GM03348 (cell line): ENCODE data around the gene SGPL1.
"Not testable (repeated sequence)": the region's sequence is repeated elsewhere in the genome, so short reads cannot be mapped to it uniquely, and the experiment has no call there.

Experiments used
- DNase-seq: peaks from one replicate; pipeline ENCODE4 v3.0.0; 2012; ENCODE audit warnings: low spot score

SGPL1 gene

DNA sequence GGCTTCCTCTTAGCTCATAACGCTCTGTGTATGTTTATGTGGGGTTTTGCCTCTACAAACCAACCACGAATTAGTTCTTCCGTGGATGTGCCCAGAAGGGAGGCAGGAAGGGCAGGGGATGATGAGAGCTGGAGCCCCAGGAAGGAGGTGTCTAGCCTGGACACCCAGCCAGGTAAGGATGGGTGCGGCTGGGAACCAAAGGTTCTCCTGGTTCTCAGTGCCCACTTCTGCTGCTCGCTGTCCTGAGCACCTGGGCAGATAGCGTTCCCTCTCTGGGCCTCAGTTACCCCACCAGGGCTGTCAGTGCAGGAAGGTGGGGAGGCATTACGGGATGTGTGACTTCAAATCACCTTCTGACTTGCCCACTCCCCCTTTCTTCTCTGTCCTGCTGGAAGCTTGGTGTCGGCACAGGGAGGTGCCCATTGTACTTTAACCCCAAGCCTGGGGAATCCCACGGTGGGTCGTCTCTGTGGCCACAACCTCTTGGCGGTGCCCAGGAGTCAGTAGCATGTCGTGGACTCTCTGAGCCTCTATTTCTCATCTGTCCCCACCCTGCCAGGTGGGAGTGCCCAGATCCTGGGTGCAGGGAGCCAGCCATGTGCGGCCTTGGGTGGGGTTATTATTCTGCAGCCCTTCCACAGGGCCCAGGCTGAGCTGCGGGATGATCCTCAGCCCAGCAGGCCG lies 91.3 kb downstream of the SGPL1 start:
- no peak for DNase-seq

DNA sequence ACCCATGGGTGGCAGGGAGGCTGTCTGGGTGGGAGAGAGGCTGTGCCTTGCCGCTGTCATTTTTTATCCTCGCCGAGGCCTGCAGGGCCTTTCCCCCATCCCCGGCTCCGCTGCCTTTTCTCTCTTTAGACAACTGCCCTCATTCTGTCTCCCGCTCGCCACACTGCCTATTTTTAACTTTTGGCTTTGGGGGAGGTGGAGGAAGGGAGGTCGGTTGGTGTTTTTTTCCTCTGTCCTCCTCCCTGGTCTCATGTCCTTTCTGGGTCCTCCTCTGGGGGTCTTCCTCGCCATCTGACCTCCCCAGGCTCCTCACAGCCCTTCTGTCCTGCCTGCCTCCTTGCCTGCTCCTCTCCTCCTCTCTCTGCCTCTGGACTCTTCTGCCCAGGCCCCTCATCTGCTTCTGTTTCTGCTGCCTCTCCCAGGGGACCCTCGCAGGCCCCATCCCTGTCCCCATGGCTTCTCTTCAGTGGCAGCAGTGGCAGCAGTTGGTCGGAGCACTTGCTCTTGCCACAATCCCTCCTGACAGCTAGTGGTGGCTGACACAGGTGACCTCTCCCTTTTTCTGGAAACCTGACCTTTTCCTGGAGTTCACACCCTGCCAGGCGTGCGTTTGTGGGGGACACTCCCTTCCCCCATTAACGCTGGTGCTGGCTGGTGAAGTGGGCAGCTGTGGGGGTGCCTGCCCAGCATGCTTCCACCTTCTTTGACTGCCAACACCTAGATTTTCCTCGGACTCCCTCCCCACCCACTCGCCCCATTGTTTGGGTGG lies 92.1 kb downstream of the SGPL1 start:
- DNase-seq: no peak

DNA sequence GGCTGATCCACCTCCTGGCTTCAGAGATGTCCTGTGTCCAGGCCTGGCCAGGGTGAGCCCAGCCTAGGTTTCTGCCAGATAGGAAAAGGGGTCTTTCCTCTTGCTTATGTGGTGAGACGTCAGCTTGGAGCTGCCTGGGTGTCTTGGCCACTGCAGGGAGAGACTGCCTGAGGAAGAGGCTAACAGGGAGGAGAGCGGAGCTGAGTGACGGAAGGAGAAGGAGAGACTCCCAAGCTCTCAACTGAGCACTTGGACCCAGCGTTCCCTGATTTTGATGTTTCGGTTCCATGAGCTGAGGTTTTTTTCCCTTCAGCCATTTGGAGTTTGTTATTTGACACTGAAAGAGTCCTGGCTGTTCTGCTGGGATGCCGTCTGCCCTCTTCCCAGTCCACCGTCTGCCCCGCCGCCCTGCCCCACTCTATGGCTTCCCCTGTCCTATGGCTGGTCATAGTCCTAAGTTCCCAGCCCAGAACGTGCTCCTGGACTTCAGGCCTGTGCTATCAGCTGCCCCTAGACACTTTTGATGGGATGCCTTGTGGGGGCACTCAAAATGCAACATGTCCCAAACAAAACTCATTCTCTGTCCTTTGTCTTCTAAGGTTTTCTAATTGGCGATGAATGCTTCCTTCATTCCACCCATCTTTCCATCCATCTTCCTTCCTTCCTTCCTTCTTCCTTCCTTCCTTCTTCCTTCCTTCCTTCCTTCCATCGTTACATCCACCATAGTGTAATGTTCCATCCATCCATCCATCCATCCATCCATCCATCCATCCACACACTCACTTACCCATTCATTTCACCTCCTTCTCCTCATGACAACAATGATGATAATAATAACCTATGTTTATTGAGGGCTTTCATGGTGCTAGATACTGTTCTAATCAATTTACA lies 92.9 kb downstream of the SGPL1 start:
- DNase-seq: no peak

DNA sequence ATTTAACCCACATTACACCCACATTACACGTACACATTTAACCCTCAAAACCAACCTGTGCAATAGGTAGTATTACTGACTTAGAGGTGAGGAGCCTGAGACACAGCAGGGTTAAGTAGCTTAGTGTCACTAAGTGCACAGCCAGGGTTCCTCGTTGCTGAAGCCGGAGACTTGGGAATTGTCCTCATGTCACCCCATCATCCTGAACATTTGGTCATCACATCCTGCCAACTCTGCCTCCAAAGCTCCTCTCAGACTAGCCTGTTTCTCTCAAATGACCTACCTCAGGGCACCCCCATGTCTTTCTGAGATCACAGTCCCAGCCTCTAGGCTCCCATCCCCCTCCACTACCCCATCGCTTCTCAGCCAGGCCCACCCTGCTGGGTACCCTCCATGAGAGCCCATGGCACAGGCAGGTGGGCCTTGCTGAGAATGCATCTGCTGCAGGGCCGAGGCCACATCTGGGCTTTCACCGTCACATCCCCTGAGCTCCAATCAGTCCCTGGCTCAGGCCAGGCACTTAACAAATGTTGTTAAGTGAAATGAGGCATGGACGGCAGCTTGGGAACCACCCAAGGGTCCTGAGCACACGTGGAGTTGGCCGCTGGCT lies 93.7 kb downstream of the SGPL1 start:
- no peak for DNase-seq

DNA sequence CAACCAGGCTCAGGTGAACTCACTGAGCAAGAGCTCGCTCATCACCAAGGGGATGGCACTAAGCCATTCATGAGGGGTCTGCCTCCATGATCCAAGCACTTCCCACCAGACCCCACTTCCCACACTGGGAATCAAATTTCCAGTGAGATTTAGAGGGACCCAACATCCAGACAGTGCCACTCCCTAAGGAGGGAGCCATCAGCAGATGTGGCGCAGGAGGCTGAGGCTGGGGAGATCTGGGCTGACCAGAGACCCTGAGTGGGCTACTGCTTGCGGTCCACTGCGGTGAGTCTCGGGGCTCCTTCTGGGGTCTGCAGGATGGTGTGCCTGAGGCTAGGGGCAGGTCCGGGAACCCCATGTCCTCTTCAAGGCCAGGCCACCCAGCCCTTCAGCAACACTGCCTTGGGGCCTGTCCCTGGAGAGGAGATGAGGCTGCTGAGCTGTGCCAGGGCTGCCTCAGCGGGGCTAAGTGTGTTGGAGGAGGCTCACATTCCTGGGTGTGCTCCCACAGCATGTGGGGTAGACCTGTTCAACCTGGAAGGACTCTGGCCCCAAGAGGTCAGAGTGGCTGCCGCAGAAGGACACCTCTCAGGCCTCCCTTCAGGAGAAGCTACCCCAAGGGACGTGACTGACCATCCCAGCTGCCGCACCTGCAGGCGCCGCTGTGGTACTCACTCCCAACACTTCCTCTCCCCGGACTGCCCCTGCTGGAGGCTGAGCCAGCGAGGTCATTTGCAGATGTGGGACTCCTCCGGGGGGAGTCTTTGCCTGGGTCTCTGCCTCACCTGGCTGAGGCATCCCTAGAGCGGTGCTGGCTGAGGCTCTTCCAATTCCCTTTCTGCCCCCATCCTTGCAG lies 95.0 kb downstream of the SGPL1 start:
- no peak for DNase-seq

DNA sequence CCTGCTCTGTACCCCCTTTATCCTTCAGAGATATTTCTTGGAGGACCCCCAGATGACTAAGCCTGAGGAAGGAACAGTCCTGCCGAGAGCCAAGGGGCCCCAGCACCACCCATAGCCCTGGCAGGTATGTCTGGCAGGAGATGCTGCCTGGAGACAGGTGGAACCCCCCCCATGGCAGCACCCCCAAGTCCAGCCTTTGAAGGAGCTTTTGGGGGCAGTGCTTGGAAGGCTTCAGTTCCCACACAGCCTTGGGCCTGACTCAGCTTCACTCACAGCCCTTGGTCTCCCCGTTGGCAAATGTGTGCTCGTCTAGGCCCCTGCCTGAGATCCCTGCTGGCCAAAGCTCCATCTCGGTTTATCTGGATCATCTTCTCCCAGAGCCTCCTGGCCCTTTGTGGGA lies 95.6 kb downstream of the SGPL1 start:
- no peak for DNase-seq

DNA sequence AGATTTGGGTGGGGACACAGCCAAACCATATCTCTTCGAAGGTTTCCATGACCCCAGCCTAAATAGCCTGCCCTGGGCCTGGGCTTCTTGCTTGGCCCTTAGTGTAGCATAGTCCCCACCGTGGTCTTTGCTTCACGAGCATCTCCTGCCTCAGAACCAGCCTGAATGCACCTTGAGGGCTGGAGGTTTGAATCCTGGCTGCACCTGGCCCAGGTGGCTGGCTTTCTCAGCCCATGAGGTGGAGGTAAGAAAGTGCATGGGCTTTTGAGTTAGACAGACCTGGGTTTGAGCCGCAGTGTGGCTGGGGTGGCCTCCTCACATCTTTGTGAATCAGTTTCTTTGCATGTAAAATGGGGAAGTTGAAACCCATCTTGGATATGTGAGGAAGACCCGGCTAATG lies 96.8 kb downstream of the SGPL1 start:
- DNase-seq: no peak

DNA sequence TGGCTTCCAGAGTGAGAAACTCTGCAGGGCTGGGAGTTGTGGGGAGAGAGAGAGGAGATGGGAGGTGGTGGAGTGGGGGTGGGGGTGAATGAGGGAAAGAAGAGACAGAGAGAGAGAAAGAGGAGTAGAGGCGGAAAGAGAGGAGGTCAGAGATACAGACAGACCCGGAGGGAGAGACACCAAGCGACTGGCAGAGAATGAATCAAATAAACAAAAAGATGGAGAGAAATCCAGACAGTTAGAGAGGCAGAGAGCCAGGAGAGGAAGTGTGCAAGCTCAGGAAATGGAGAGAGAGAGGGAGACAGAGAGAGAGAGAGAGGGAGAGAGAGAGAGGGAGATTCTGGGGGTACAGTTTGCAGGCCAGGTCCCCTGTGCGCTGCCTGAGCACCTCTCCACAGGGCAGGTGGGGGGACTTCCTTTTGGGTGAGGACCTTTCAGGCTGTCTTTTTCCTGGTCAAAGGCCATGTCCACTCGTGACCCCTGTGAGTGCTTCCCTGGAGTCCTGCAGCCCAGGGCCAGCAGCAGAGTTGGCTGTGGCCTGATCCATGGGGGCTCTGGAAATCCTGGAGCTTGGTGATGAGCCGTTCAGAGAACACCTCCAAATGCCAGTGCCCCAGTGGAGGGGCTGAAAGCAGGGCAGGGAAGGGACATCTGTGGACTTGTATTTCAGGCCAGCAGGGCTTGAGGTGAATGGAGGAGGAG lies 97.6 kb downstream of the SGPL1 start:
- DNase-seq: no peak

DNA sequence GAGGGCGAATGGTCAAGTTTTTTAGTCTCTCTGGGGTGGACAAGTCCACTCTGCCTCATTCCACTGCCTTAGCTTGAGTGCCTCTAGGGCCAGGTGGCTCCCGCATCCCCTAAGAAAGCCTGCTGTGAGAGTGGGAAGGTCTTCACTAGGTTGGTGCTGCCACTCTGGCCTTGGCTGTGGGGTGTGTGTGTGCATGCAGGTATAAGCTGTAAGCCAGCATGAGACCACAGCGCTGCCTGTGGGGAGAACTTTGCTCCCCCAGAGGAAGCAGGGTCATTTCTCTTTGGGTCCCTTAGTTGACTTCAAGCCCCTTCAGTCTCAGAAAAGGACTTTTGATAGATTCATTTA lies 98.1 kb downstream of the SGPL1 start:
- no peak for DNase-seq

DNA sequence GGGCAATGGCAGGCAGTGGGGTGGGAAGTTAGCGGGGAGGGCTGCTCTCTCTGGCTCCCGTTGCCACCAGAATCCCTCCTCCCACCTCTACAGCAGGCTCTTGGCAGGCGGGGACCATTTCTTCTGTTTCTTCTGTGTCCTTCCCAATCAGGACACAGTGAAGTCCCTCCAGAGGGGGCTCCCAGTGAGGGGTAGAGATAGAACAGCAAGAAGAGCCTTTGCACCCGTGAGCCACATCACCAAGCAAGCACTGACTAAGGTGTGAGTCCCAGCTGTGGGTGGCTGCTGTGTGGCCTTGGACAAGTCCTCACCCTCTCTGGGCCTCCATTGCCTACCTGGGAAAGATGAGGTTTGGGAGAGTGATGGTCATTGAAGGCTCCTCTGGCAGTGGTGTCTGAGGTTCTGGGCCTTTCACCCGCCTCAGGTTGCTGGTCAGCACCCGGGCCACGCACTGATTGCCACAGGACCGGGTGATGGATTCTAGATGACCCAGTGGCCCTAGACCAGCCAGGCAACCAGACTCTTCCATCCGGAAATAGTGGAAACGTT lies 98.6 kb downstream of the SGPL1 start:
- DNase-seq: no peak

DNA sequence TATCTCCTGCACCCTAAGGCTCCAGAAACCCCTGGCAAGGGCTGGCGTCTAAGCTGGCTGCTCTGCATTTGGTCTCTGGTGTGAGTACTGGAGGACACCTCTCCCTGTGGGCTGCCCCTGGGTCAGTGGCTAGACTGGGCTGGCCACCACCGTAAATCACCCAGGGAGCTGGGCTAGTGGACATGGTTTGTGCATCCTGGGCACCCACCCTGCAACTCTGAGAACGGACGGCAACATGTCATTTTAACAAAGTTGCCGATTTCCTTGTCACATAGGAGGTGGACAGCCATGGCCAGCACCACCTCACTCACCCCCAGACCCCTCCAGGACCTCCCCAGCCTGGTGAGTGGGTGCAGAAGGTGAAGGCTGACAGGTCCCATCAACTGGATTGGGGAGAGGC lies 99.5 kb downstream of the SGPL1 start:
- no peak for DNase-seq

DNA sequence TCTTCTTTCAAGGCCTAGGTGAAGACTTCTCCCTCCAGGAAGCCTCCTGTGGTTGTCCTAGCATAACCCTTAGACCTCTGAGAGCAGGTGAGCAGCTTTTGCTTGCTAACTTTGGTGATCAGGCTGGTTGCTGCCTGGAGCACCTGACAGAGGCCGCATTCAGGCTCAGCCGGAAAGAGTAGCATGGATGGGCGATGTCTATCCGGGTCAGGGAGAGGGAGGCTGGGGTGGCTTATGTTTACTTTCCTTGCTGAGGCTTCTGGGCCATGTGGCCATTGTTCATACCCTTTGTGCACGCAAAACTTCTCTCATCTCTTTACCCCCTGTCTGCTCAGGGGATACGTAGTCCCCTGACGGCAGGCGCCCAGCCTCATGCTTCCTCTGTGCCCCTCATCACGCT lies 100.1 kb downstream of the SGPL1 start:
- DNase-seq: no peak

DNA sequence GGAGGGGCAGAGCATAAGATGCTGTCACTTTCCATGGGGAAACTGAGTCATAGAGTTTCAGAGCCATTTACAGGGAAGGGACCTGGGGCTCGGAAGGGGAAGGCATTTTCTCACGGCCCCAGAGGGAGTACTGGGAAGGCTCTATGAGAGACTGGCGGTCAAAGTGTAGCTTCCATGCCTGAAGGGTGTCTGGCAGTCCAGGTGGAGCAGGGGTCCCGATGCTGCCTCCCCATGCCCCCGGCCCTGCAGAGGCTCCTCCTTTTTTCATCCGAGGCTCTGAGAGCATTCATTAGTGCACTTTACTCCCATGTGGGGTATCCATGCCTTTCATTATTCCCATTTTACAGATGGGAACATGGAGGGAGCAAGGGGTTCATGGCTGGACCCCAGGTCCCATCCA lies 100.5 kb downstream of the SGPL1 start:
- DNase-seq: no peak

DNA sequence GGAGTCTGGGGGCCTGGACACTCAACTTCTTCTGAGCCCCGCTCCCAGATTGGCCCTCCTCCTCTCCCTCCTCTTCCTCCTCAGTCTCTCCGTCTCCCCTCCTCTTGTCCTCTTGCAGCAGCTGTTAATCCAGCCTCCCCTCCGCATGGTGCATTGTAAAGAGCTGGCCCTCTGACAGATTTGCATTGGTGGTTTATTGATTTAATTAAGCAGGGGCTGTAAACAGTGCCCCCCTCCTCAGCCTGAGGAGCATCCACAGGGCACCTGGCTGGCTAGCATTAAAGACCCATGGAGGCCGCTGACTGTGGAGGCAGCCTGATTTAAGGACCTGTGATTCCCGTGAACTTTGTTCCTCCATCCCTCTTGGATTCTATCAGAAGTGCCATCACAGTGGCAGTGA lies 101.5 kb downstream of the SGPL1 start:
- DNase-seq: no peak

DNA sequence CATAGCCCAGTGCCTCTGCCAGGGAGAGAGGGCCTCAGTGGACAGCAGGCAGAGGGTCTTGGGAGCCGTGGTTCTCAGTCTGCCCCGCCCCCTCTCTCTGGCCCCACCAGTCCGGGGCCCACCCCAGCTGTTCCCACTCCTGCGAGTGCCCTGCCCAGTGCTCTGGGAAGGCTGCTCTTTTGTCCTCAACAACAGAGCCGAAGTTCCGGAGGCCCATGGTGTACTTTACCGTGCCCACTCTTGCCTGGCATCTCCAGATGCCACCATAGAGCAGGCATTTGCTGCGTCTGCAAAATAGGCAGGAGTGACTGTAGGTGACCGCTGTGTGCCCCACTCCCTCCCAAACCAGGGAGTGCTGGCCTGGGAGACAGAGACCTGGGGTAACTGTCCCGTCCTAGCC lies 101.9 kb downstream of the SGPL1 start:
- no peak for DNase-seq

DNA sequence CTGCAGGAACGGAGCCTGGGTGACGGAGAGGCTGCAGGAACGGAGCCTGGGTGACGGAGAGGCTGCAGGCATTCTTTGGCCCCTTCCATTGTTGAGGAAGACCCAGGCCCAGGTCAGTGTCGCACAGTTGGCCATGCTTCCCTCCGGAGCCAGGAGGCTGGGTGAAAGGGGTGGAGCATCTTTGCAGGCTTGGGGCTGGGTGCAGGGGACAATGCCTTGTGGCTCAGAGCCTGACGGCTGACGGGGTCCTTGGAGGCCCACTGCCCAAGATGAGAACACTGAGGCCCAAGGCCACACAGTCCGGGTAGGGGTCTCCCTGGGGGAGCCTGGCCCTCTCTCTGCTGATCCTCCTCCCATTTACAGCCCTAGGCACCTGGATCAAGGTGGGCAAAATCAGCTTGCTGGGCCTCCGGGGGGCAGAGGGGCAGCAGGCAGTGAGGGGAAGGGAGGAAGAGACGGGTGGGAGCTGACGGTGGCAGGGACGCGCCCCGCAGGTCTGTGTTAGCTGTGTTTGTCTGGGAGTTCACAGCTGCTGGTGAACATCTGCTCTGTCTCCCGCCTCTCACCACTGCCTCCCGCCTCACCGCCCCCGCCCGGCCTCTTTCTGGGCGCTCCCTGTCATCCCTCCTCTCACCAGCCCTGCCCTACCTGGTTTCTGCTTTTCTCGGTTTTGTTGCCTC lies 103.2 kb downstream of the SGPL1 start:
- DNase-seq: peak; percentile 35

DNA sequence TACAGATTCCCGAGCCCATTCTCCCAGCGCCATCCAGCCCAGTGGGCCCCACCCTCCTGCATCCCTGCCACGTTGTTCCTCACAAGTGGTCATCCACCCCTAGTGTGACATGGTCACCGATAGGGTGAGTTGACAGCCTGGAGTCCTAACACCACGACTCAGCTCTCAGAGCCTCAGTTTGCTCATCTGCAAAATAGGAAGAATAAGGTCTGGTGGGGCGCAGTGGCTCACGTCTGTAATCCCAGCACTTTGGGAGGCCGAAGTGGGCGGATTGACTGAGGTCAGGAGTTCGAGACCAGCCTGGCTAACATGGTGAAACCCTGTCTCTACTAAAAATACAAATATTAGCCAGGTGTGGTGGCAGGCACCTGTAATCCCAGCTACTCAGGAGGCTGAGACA lies 104.2 kb downstream of the SGPL1 start:
- not testable (repeated sequence) for DNase-seq

DNA sequence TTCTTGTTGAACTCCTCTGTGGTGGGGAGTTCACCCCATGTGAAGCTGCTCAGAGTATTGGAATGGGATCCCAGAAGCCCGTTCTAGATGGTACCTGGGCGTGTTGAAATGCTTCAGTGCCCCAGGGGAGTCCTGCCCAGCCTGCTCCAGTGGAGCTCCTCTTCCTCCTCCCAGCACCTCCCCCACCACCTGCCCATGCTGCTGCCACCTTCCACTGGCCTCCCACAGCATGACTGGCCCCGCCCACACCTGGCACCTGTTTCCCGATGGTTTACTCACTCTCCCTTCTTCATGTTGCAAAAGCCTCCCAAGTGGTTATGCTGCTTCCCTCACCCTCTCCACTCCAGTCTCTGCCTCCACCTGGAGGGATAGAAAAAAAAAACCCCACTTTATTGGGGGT lies 104.8 kb downstream of the SGPL1 start:
- DNase-seq: no peak

DNA sequence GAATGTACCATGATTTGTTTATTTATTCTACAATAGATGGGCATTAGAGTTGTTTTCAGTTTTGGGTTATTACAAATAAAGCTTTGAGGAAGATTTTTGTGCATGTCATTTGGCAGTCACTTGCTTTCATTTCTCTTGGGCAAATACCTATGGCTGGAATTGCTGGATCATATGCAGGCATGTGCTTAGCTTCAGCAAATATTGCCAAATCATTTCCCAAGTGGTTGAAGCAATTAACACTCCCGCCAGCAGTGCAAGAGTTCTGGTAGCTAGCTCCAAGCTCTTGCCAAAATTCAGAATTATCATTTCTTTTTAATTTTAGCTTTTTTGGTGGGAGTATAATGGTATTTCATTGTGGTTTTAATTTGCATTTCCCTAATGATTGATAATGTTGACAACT lies 105.5 kb downstream of the SGPL1 start:
- DNase-seq: no peak

DNA sequence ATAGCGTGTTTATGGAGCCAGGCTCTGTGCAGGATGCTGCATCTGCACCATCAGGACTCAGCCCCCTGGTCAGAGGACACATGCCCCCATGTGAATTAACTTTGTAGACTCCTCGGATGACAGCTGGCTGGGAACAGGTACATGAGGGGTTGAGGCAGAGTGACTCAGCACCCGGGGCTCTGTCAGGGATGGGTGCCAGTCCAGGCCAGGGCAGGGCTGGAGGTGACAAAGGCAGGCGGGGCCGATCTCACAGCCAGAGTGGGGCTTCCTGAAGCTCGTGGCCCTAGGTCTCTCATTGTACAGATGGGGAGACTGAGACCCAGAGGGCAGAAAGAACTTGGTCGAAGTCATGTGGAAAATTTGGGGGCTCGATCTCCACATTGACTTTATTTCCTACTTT lies 107.9 kb downstream of the SGPL1 start:
- DNase-seq: no peak
